HG03159 (cell line): Measurements from ENCODE around the gene TCF25.

Experiments used
- ATAC-seq: cut with Tn5 transposase; IDR thresholded peaks from one replicate; pipeline ENCODE4 v1.9.1; 2021; ENCODE audit warnings: mild to moderate bottlenecking, moderate library complexity; ENCODE audit not compliant: unreplicated experiment

The TCF25 gene

GRCh38 chr16:89843409-89844350 is 29.7 kb upstream of the TCF25 start:
- no peak for ATAC-seq

DNA sequence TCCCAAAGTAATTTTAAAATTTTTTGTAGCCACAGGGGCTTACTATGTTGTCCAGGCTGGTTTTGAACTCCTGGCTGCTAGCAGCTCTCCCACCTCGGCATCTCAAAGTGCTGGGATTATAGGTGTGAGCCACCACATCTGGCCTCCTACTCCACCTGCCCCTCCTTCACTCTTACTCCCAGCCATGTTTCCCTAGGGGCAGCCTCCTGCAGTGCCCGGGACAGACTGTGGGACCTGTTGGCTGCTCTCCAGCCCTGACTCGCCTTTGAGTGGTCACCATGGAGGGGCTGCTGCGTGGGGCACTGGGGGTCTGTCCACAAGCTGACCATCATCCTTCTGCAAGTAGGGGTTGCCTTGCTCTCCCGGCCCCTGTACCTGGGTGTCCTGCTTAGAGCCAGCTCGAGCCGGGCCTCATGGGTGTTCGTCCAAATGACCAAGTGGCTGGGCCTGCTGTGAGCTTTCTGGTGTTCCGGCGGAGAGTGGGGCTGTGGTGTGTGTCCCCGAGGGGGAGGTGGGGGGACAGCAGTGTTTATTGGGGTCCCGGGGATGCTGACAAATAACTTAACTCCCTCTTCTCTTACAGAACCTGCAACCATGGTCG is 28.6 kb upstream of the TCF25 start:
- no peak for ATAC-seq

GRCh38 chr16:89845417-89845816 is 28.0 kb upstream of the TCF25 start:
- ATAC-seq, result no peak

DNA sequence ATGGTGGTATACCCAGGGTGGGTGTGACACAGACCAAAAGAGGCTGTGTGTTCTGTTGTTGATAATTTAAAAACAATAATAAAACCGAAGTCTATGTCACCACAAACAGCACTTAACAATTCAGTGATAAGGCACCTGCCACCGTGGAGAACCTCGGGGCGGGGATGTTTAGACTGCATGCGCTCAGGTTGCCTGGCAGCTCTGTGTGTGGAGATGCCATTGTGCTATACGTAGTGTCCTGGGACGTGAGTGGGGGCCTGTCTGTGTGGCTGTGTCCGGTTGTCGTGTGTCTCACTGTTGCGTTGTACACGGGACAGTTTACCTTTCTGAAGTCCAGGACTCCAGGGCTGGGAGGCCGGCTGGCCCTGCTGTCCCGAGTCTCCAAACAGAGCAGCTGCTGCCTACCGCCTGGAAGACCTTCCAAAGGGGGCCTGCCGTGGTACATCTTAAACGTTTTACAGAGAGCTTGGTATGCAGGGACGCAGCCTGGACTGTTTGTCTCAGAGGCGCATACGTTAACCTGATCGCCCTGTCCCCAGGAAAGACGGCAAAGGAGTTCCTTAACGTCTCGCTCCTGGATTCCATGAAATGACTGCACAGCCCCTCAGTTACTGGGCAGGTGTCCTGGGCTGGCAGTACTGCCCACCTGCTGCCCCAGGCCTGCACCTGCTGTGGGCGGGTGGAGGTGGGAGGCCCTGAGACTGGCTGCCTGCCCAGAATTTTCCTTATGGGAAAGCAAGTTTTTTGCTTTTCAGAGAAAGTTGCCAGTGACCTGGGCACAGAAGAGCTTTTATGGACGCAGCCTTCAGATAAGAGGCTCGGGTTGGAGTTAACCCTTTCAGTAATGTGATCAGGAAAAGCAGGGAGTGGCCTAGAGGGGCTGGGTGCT is 26.1 kb upstream of the TCF25 start:
- no peak for ATAC-seq

GRCh38 chr16:89847940-89848297 is 25.5 kb upstream of the TCF25 start:
- ATAC-seq, result no peak

DNA sequence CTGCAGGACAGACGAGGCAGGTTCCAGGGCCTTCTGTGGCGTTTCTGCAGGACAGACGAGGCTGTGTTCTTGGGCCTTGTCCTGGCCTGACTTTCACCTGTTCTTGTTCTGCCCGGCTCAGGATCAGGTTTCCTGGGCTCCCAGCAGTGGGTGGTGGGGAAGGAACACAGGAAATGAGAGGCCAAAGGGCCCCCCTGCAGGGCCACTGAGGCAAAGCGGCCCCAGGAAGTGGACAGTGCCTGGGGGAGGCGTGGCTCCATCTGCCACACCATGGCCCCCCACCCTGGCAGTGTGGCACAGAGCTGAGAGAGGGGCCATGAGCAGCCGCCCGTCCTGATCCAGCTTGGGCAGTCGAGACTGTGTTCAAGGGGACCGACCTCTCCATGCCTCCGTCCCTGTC is 24.4 kb upstream of the TCF25 start:
- ATAC-seq, result no peak

DNA sequence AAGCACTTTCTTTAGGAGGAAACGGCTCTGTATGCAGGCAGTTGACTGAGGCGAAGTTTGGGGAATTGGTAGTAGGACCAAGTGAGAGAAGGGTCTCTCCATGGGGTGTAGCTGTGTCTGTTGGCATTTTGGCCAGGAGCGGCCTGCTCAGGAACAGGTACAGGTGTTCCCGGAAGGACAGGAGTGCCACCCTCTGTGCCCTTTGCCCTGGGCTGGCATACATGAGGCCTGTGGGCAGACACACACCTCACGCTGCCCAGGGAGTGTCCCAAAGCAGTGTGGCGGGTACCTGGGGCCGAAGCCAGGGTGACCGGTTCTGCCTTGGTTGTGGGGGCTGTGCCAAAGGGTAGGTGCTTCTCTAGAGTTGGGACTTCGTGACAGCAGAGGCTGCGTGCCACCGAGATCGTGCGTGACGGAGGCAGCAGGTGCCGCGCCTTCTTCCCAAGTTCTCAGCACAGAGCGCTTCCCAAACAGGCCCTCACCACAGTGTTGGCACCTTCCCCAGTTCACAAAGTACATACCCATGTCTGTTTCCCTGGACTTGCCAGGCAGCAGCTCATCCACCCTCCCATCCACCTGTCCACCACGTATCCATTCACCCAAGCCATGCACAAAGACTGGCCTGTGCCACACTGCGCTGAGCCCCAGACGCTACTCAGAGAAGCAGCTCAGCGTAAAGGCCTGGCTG is 19.9 kb upstream of the TCF25 start:
- no peak for ATAC-seq

DNA sequence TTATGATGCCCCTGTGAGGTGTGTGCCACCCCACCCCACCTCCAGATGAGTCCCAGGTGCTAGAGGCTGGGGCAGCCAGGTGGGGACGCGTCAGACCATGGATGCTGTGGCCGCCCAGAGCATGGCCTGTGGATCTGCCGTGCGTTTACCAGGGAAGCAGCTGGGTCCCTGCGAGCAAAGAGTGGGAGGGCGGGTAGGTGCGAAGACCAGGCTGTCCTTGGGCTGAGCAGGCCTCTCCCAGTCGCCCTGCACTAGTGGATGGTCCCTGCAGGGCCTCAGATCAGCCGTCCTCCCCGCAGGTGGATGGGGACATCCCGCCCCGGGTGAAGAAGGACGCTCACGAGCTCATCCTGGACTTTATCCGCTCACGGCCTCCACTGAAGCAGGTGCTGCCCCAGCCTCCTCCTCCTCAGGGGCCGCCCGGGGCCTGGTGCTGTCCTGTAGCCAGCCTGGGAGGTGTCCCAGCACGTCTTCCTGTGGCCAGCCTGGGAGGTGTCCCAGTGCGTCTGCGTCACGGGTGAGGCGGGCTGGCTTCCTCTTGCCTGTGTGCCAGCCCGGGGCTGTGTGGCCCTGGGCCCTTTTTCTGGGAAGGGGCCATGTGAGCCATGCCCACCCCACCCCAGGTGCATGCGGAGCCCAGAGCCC is 18.0 kb upstream of the TCF25 start:
- no peak for ATAC-seq

DNA sequence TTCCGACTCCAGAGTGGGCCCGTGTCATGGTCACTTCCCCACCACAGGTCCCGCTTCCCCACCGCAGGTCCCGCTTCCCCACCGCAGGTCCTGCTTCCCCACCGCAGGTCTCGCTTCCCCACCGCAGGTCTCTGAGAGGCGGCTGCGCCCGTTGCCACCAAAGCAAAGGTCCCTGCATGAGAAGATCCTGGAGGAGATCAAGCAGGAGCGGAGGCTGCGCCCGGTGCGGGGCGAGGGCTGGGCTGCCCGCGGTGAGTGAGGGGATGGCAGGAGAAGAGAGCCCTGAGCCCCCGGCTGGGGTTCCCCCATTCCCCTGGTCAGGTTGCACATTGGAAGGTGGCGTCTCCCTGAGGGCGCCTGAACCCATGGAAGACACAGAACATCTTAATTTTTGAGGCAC is 17.4 kb upstream of the TCF25 start:
- no peak for ATAC-seq

- no peak for ATAC-seq
These were observed 14.3 kb upstream of the TCF25 start for GRCh38 chr16:89858973-89859614.

- no peak for ATAC-seq
These were observed 13.8 kb upstream of the TCF25 start for GRCh38 chr16:89859615-89860007.

- no peak for ATAC-seq
These were observed 12.6 kb upstream of the TCF25 start for GRCh38 chr16:89860747-89861304.

DNA sequence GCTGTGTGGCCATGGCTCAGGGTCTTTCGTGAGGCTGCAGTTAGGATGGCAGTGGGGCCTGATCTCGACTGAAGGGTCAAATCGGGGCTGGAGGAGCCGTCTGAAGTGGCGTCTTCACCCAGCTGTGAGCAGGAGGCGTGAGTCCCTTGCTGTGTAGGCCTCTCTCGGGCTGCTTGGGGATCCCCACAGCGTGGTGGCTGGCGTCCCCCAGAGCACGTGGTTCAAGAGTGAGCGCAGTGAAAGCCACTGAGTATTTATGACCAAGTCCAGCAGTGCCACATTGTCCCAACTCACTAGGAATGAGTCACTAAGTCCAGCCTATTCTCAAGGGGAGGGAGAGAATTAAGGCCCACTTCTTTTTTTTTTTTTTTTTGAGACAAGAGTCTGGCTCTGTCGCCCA is 11.7 kb upstream of the TCF25 start:
- ATAC-seq, result no peak

GRCh38 chr16:89862732-89863131 is 10.7 kb upstream of the TCF25 start:
- no peak for ATAC-seq

DNA sequence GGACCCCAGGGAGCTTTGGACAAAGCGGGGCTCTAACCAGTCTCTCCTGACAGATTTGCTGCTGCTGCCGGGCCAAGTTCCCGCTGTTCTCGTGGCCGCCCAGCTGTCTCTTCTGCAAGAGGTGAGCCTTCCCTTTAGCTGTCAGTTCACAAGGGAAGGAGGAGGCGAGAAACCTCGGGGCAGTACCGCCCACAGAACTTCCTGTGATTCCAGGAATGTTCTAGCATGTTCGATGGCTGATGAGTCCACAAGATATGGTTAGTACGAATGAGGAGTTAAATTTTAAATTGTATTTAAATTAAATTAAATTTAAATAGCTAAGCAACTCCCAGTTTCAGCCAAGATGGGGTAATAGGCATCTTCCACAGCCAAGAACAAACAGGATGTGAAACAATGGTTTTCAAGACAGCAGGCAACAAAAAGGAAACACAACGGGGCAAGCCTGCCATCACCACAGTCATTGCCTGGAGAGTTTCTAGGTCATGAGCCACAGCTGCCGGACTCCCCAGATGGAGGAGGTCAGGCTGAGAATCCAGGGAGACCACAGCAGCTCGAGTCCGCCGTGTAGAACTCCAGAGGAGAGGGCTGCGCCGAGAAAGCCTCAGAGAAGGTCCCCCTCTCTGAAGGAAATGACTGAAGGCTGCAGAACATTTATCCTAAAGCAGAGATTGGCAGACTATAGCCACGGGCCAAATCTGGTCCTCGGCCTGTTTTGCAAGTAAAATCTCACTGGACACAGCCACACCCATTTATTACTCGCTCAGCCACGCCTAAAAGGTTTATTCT is 9.5 kb upstream of the TCF25 start:
- ATAC-seq, result peak; percentile 64

DNA sequence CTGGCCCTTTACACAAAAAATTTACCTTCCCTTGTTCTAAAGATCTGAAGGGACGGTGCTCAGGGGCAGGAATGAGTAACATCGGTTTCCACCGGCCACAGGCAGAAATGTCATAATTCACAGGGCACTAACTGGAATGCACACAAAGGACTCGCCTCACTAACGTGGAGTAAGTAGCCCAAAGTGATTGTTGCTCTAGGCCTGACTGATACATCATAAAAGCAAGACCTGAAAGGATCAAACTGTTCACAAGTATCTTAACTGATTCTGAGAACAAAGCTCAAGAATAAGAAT is 8.9 kb upstream of the TCF25 start:
- ATAC-seq, result no peak

GRCh38 chr16:89867918-89868317 is 5.5 kb upstream of the TCF25 start:
- ATAC-seq, result no peak

DNA sequence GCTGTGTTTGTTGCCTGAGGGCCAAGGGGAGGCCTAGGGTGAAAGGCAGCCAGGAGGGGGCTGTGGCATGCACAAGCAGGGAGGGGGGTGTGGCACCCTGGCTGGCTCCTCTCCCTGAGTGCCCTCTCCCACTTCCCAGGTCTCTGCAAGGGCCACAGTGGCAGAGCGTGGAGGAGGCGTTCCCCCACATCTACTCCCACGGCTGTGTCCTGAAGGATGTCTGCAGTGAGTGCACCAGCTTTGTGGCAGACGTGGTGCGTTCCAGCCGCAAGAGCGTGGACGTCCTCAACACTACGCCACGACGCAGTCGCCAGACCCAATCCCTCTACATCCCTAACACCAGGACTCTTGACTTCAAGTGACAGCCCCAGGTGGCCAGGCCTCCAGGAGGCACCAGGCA is 3.5 kb upstream of the TCF25 start:
- ATAC-seq, result no peak

GRCh38 chr16:89870440-89870839 is 3.0 kb upstream of the TCF25 start:
- no peak for ATAC-seq
